Left ventricle myocardium inferior (tissue), 1 donor: Measurements from ENCODE around the gene PHF1. TPM values are rescaled to one million over a fixed set of nuclear protein-coding genes. Genes with fewer than 3 reads are reported as not detected.

Experiments
- DNase-seq: peaks from one replicate; pipeline ENCODE4 v3.0.0-alpha.2; 2020
- H3K27ac ChIP-seq: fragments of 200-600 bp; replicated peaks from 2 replicates; pipeline ENCODE4 v1.8.0; 2021
- H3K27me3 ChIP-seq: fragments of 200-600 bp; 2 replicates; pipeline ENCODE4 v1.8.0; 2021; ENCODE audit warnings: low read depth
- H3K36me3 ChIP-seq: fragments of 200-600 bp; 2 replicates; pipeline ENCODE4 v1.8.0; 2021
- H3K4me1 ChIP-seq: fragments of 200-600 bp; 2 replicates; pipeline ENCODE4 v1.8.0; 2021
- H3K4me3 ChIP-seq: fragments of 200-600 bp; 2 replicates; pipeline ENCODE4 v1.8.0; 2021; ENCODE audit warnings: mild to moderate bottlenecking, moderate library complexity
- H3K9me3 ChIP-seq: fragments of 200-600 bp; replicated peaks from 2 replicates; pipeline ENCODE4 v1.8.0; 2021
- intact Hi-C: fragments of 100-400 bp; cut with micrococcal nuclease; formaldehyde crosslinking; loops from one replicate; pipeline ENCODE4 v1.11.0; 2022
- total RNA-seq: library from RNA; stranded (reverse); fragmentation: NEBNext Ultra II Directional; extraction: Animal tissue kit (Norgen Biotek cat#: 25700); gene quantifications from one replicate; pipeline ENCODE4 v1.2.1, GENCODE V29; 2021
- TF ChIP-seq, protein P1 (sequence below): fragments of 200-600 bp; IDR thresholded peaks from 2 replicates; pipeline ENCODE4 v1.8.0; 2021; ENCODE audit warnings: antibody characterized with exemption, mild to moderate bottlenecking, borderline replicate concordance
- donor health status: DM: no; HTN: yes; CAD: no; lungs with severe emphysema.

PHF1 gene
- total RNA-seq, 1 donor from 2014 or later = 52.2 TPM

DNA sequence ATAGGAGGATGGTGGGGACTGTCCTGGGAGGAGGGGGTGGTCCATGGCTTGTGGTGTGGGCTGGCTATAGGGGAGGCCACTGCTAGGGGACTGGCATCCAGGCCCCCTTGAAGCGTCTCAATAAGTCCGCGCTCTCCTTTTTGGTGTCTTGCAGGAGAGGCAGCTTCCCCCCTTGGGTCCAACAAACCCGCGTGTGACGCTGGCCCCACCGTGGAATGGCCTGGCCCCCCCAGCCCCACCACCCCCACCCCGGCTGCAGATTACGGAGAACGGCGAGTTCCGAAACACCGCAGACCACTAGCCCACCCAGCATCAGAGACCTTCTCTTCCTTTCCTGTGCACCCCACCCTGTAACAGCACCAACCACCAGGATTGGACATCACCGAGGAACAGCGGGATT lies 40.8 kb downstream of the PHF1 start:
- TF ChIP-seq, protein P1, sequence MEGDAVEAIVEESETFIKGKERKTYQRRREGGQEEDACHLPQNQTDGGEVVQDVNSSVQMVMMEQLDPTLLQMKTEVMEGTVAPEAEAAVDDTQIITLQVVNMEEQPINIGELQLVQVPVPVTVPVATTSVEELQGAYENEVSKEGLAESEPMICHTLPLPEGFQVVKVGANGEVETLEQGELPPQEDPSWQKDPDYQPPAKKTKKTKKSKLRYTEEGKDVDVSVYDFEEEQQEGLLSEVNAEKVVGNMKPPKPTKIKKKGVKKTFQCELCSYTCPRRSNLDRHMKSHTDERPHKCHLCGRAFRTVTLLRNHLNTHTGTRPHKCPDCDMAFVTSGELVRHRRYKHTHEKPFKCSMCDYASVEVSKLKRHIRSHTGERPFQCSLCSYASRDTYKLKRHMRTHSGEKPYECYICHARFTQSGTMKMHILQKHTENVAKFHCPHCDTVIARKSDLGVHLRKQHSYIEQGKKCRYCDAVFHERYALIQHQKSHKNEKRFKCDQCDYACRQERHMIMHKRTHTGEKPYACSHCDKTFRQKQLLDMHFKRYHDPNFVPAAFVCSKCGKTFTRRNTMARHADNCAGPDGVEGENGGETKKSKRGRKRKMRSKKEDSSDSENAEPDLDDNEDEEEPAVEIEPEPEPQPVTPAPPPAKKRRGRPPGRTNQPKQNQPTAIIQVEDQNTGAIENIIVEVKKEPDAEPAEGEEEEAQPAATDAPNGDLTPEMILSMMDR = no peak
- intact Hi-C loops = no loop called here
- peaks cover 17% of the 10 kb centered on the region for H3K36me3 ChIP-seq

DNA sequence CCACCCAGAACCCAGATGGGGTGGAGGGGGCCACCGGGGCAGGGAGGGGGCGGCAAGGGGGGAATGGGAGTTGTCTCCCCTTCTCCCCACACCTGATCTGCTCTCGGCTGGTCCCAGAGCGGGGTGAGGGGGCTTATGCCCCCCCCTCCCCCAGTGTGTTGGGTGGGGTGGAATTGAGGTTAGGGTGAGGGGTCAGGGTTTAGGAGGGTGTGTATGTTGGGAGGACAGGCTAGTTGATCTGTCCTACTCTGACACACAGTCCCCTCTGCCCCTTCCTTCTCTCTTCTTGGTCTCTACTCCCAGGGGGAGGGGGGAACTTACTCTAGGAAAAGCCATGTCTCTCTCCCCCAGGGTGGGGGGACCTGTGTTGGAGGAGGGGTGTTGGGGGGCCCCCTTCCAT lies 41.7 kb downstream of the PHF1 start:
- Histone ChIP-seq H3K27me3 (no peaks in the 10 kb centered on the region), H3K4me3 (no peak overlapping the region), H3K36me3 (peaks cover 17% of the 10 kb centered on the region), H3K9me3 (no peaks in the 10 kb centered on the region), H3K27ac (no peak overlapping the region), H3K4me1 (peaks cover 30% of the 10 kb centered on the region)
- no peak for DNase-seq
- intact Hi-C loops = no loop called here
- TF ChIP-seq, protein P1 = no peak

More for the DNA sequence above, 40.8 kb downstream of the PHF1 start:
- H3K9me3 ChIP-seq = no peaks in the 10 kb centered on the region
- H3K27ac ChIP-seq = no peak overlapping the region
- peaks cover 30% of the 10 kb centered on the region for H3K4me1 ChIP-seq
- DNase-seq = no peak
- H3K27me3 ChIP-seq = no peaks in the 10 kb centered on the region
- no peak overlapping the region for H3K4me3 ChIP-seq

DNA sequence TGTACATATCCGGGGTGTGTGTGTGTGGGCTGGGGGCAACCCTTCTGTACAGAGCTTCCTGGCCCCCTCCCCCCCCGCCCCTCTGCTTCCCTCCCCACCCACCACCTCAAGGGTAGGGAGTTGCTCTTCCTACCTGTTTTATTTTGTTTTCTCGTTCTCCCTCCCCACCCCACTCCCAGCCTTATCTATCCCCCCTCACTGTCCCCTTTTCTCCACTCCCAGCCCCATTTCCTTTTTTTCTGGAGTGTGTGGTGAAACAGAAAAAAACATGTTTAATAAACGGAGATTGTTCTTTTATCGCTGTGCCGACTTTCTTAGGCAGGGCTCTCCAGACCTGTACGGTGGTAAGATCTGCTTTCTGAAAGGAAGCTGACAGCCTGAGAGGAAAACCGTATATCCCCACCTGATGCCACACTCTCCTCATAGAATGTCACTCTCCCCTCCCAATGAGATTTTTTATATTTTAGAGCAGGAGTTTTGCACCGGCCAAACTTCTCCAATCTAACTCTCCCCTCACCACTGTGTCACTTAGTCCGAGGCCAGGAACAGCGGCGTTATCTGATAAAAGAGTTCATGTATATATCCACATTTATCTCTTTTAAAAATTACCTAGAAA lies 42.7 kb downstream of the PHF1 start:
- TF ChIP-seq, protein P1 = no peak
- peak overlapping the region; percentile 88 for H3K27ac ChIP-seq

DNA sequence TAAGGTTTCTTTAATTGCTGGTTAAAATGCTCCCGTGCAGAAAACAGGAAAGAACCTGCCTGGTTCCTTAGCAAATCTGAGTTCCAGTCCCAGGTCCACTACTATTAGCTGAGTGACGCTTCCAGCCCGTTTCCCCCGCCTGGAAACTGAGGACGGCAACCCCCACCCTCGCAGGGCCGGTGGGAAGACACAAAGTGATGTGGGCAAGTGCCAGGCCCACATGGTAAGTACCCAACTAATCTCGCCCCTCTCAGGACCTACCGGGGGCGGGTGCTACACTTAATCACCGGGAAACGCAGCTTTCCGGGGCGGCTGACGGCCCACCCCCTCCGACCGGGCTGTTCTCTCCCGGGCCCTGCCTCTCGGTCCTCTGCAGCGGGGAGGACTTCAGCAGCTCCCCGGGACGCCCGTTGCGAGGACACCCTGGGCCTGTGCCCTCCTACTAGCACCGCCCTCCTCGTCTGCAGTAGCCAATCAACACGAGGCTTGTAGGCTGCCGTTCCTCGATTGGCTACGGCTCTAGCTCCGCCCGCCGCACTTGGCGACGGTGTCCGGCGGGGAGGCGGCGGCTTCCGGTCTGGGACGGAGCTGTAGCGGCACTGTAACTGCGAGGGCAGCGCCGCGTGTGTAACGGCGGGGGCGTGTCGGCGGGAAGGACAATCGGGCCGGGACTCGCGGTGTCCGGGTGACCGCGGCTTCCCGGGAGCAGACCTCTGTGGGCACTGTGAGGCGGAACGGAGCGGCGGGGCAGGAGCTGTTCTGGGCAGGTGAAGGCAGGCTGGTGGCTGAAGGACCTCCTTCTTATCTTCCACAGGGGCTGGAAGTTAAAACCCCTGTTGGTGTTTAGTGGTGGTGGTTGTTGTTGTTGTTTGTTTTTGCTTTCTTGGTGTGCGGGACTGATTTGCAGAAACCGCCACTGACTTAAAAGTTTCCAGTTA lies 43.5 kb downstream of the PHF1 start, which contains the start of gene ZBTB9:
TSS of gene ZBTB9 (plus strand) at position 568 of the 938 bp plus-strand sequence. CDS start 525 bp downstream, outside the sequence.
- peaks cover 30% of the 10 kb centered on the region for H3K4me1 ChIP-seq
- DNase-seq = peak; percentile 96
- peak within 1 kb of the TSS; percentile 87 for H3K4me3 ChIP-seq
- peaks cover 14% of the 10 kb centered on the region for H3K36me3 ChIP-seq
- H3K27ac ChIP-seq = peak within 1 kb of the TSS; percentile 88
- intact Hi-C loops = no loop called here
- H3K9me3 ChIP-seq = no peaks in the 10 kb centered on the region
- no peaks in the 10 kb centered on the region for H3K27me3 ChIP-seq
- TF ChIP-seq, protein P1 = no peak

More for the DNA sequence above, 42.7 kb downstream of the PHF1 start:
- Histone ChIP-seq H3K36me3 (peaks cover 14% of the 10 kb centered on the region), H3K4me1 (peaks cover 30% of the 10 kb centered on the region), H3K4me3 (peak overlapping the region; percentile 87), H3K9me3 (no peaks in the 10 kb centered on the region), H3K27me3 (no peaks in the 10 kb centered on the region)
- DNase-seq = no peak
- intact Hi-C loops = no loop called here

DNA sequence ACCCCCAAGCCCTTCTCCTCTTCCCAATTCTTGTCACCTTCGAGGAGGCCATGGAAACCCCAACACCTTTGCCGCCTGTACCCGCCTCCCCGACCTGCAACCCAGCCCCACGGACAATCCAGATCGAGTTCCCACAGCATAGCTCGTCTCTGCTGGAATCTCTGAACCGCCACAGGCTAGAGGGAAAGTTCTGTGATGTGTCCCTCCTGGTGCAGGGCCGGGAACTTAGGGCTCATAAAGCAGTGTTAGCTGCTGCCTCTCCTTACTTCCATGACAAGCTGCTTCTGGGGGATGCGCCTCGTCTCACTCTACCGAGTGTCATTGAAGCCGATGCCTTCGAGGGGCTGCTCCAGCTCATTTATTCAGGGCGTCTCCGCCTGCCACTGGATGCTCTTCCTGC lies 44.2 kb downstream of the PHF1 start:
- peak overlapping the region; percentile 88 for H3K27ac ChIP-seq

More for the DNA sequence above, 44.2 kb downstream of the PHF1 start:
- peaks cover 30% of the 10 kb centered on the region for H3K4me1 ChIP-seq
- H3K36me3 ChIP-seq = peaks cover 14% of the 10 kb centered on the region
- TF ChIP-seq, protein P1 = no peak
- H3K27me3 ChIP-seq = no peaks in the 10 kb centered on the region
- H3K4me3 ChIP-seq = peak overlapping the region; percentile 87
- H3K9me3 ChIP-seq = no peaks in the 10 kb centered on the region
- no peak for DNase-seq
- intact Hi-C loops = no loop called here
